Liver (tissue), 9 donors: Measurements from ENCODE around the gene DNAL4. TPM values are rescaled to one million over a fixed set of nuclear protein-coding genes. Genes with fewer than 3 reads are reported as not detected.

Source experiments
- DNase-seq: peaks from one replicate; pipeline ENCODE4 v3.0.0-alpha.2; 2017; ENCODE audit warnings: low spot score
- H3K27ac ChIP-seq, 2 donors: one replicate each; pipeline ENCODE4 v1.7.0; 2013; ENCODE audit warnings: inconsistent platforms in 2 of 2, low read length in 2 of 2, control low read depth in 1 of 2, low read depth in 1 of 2, mild to moderate bottlenecking in 1 of 2
- H3K27me3 ChIP-seq, 4 donors: one replicate each; pipeline versions ENCODE4 v1.6.1 to v1.7.0; 2013; ENCODE audit warnings: low read length in 3 of 4, inconsistent platforms in 1 of 4, mild to moderate bottlenecking in 1 of 4, moderate library complexity in 1 of 4; ENCODE audit not compliant: control insufficient read depth in 4 of 4, insufficient read depth in 4 of 4
- H3K36me3 ChIP-seq, 4 donors: one replicate each; pipeline versions ENCODE4 v1.6.1 to v1.7.0; 2013; ENCODE audit warnings: low read length in 3 of 4, mild to moderate bottlenecking in 3 of 4, low read depth in 1 of 4, moderate library complexity in 1 of 4; ENCODE audit not compliant: control insufficient read depth in 4 of 4, insufficient read depth in 3 of 4
- H3K4me1 ChIP-seq, 4 donors: one replicate each; pipeline versions ENCODE4 v1.6.1 to v1.7.0; 2013; ENCODE audit warnings: low read length in 3 of 4, mild to moderate bottlenecking in 3 of 4, moderate library complexity in 1 of 4; ENCODE audit not compliant: control insufficient read depth in 4 of 4, insufficient read depth in 4 of 4
- H3K4me3 ChIP-seq, 3 donors: one replicate each; pipeline versions ENCODE4 v1.6.1 to v1.7.0; 2013; ENCODE audit warnings: low read length in 3 of 3, control low read depth in 1 of 3, low read depth in 1 of 3, mild to moderate bottlenecking in 1 of 3
- H3K9ac ChIP-seq, 2 donors: one replicate each; pipeline ENCODE4 v1.7.0; 2013; ENCODE audit warnings: low read length in 2 of 2, mild to moderate bottlenecking in 2 of 2, moderate library complexity in 2 of 2, control low read depth in 1 of 2, low read depth in 1 of 2
- H3K9me3 ChIP-seq, 4 donors: one replicate each; pipeline versions ENCODE4 v1.6.1 to v1.7.0; 2013; ENCODE audit warnings: low read length in 3 of 4; ENCODE audit not compliant: control insufficient read depth in 4 of 4
- ATF3 ChIP-seq: IDR thresholded peaks from 2 replicates; pipeline ENCODE4 v1.6.1; 2016; ENCODE audit warnings: antibody characterized with exemption
- CTCF ChIP-seq: fragments of 150-350 bp; IDR thresholded peaks from 2 replicates; pipeline ENCODE4 v1.5.1; 2017; ENCODE audit warnings: improper control_type of control experiment, low read depth, low read length; ENCODE audit not compliant: missing input control
- EGR1 ChIP-seq, 2 donors: IDR thresholded peaks; 2 replicates each; pipeline ENCODE4 v1.6.1; 2016 to 2018; ENCODE audit warnings: antibody characterized with exemption in 2 of 2, low read depth in 2 of 2
- FOXA1 ChIP-seq: IDR thresholded peaks from 2 replicates; pipeline ENCODE4 v1.6.1; 2016; ENCODE audit warnings: antibody characterized with exemption
- FOXA2 ChIP-seq: IDR thresholded peaks from 2 replicates; pipeline ENCODE4 v1.6.1; 2016; ENCODE audit warnings: antibody characterized with exemption
- GABPA ChIP-seq, 2 donors: IDR thresholded peaks in 1 of 2; conservative IDR thresholded peaks in 1 of 2; 2 replicates each; pipeline ENCODE4 v1.6.1; 2016; ENCODE audit warnings: antibody characterized with exemption in 2 of 2, mild to moderate bottlenecking in 1 of 2, moderate library complexity in 1 of 2
- HNF4A ChIP-seq, 2 donors: conservative IDR thresholded peaks; 2 replicates each; pipeline ENCODE4 v1.6.1; 2016; ENCODE audit warnings: antibody characterized with exemption in 2 of 2, mild to moderate bottlenecking in 2 of 2
- HNF4G ChIP-seq: IDR thresholded peaks from 2 replicates; pipeline ENCODE4 v1.6.1; 2016; ENCODE audit warnings: antibody characterized with exemption
- JUND ChIP-seq, 2 donors: IDR thresholded peaks; 2 replicates each; pipeline ENCODE4 v1.6.1; 2016; ENCODE audit warnings: antibody characterized with exemption in 2 of 2
- MAX ChIP-seq: IDR thresholded peaks from 2 replicates; pipeline ENCODE4 v1.6.1; 2016; ENCODE audit warnings: antibody characterized with exemption
- RAD21 ChIP-seq, 2 donors: IDR thresholded peaks; 2 replicates each; pipeline ENCODE4 v1.6.1; 2016; ENCODE audit warnings: antibody characterized with exemption in 2 of 2, mild to moderate bottlenecking in 2 of 2
- RXRA ChIP-seq, 2 donors: IDR thresholded peaks; 2 replicates each; pipeline ENCODE4 v1.6.1; 2017 to 2018; ENCODE audit warnings: antibody characterized with exemption in 2 of 2, mild to moderate bottlenecking in 1 of 2
- SP1 ChIP-seq: IDR thresholded peaks from 2 replicates; pipeline ENCODE4 v1.6.1; 2018; ENCODE audit warnings: antibody characterized with exemption, mild to moderate bottlenecking
- TAF1 ChIP-seq: conservative IDR thresholded peaks from 2 replicates; pipeline ENCODE4 v1.6.1; 2016; ENCODE audit warnings: antibody characterized with exemption, mild to moderate bottlenecking
- YY1 ChIP-seq: IDR thresholded peaks from 2 replicates; pipeline ENCODE4 v1.6.1; 2016; ENCODE audit warnings: antibody characterized with exemption, mild to moderate bottlenecking
- WGBS: extraction: QIAGEN DNeasy Blood & Tissue Kit; methylation state at CpG from one replicate; pipeline ENCODE4 v1.1.7; 2013; 5-methylcytosine and 5-hydroxymethylcytosine counted together
- polyA plus RNA-seq, 2 donors: library from polyadenylated mRNA; stranded (reverse) in 1 of 2; unstranded in 1 of 2; fragments of 200-250 nt in 1 of 2; fragments of >200 nt in 1 of 2; fragmentation: Nextera tagmentation in 1 of 2; extraction: Ambion mirVana in 1 of 2; gene quantifications; one replicate each; pipeline versions ENCODE4 v1.2.1 to v1.2.3, GENCODE V29; 2013 to 2015
- total RNA-seq, 2 donors: library from RNA; depleted of rRNA; stranded (reverse); fragments of >200 nt; gene quantifications; one replicate each; pipeline ENCODE4 v1.2.3, GENCODE V29; 2014
- TF ChIP-seq, protein P1 (sequence below): IDR thresholded peaks from 2 replicates; pipeline ENCODE4 v1.6.1; 2016; ENCODE audit warnings: antibody characterized with exemption
- TF ChIP-seq, protein P2 (sequence below): IDR thresholded peaks from 2 replicates; pipeline ENCODE4 v1.6.1; 2016; ENCODE audit warnings: antibody characterized with exemption, mild to moderate bottlenecking
- donor health status: healthy.
- donor health status: healthy.
- donor health status: healthy.
- donor health status: healthy.
- donor health status: healthy.

Gene DNAL4
- total and polyA plus RNA-seq, 4 donors: 4.0 to 5.6 (median 4.9) TPM

- Histone ChIP-seq H3K9ac (no peak overlapping the region), H3K27ac (no peak overlapping the region), H3K4me3 (no peak overlapping the region), H3K27me3 (no peaks in the 10 kb centered on the region), H3K9me3 (no peaks in the 10 kb centered on the region), H3K36me3 (peaks cover 0 to 11% (median 4%) of the 10 kb centered on the region in 4 donors), H3K4me1 (no peaks in the 10 kb centered on the region)
- 96% methylated on average over 13 of the region's 13 CpGs for WGBS
- DNase-seq: no peak
- TF ChIP-seq CTCF: no peak
- TF ChIP-seq HNF4A (conservative IDR thresholded peaks at IDR 0.05): no peak
- no peak for TF ChIP-seq TAF1
- TF ChIP-seq ATF3: no peak
- TF ChIP-seq JUND (IDR thresholded peaks at IDR 0.05): no peak
- no peak for TF ChIP-seq RAD21 (IDR thresholded peaks at IDR 0.05)
- no peak for TF ChIP-seq MAX
- no peak for TF ChIP-seq RXRA (IDR thresholded peaks at IDR 0.05)
- TF ChIP-seq, protein P1, sequence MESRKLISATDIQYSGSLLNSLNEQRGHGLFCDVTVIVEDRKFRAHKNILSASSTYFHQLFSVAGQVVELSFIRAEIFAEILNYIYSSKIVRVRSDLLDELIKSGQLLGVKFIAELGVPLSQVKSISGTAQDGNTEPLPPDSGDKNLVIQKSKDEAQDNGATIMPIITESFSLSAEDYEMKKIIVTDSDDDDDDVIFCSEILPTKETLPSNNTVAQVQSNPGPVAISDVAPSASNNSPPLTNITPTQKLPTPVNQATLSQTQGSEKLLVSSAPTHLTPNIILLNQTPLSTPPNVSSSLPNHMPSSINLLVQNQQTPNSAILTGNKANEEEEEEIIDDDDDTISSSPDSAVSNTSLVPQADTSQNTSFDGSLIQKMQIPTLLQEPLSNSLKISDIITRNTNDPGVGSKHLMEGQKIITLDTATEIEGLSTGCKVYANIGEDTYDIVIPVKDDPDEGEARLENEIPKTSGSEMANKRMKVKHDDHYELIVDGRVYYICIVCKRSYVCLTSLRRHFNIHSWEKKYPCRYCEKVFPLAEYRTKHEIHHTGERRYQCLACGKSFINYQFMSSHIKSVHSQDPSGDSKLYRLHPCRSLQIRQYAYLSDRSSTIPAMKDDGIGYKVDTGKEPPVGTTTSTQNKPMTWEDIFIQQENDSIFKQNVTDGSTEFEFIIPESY: no peak
- no peak for TF ChIP-seq FOXA1
- TF ChIP-seq FOXA2: no peak
- TF ChIP-seq HNF4G: no peak
- no peak for TF ChIP-seq EGR1 (IDR thresholded peaks at IDR 0.05; ENCODE audit: low read depth in 2 of 2)
These were observed 12.9 kb downstream of the DNAL4 start for GRCh38 chr22:38781033-38781432.

DNA sequence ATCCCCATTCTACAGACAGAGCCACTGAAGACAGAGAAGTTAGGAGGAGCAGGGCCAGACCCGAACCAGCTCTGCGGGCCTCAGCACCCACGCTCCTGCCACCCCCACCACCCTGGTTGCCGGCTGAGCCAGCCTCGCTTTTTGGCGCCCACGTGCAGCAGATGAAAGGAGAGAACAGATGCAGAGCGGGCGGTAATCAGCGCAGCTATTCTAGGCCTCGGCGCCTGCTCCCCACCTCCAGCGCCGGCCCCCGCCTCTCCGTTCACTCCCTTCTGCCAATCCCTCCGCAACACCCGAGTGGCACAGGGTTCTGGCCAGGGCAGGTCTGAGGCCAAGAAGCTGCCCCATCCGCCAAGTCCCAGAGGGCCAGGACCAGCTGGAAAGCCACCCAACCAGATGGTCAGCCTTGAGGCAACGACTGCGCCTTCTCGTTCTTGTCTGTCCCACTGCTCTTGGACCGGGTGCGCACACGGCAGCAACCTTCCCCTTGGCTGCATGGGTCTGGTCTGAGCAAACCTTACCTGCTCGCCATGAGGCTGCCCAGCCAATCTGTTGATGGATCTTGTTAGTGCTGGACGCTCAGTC, 16.8 kb downstream of the DNAL4 start:
- H3K27me3 ChIP-seq: no peaks in the 10 kb centered on the region
- H3K36me3 ChIP-seq: peaks cover 0 to 11% (median 4%) of the 10 kb centered on the region in 4 donors
- no peak overlapping the region for H3K27ac ChIP-seq
- WGBS: 97% methylated on average over 27 of the region's 27 CpGs
- DNase-seq: no peak
- H3K4me3 ChIP-seq: no peak overlapping the region
- H3K4me1 ChIP-seq: no peaks in the 10 kb centered on the region
- H3K9ac ChIP-seq: no peak overlapping the region
- H3K9me3 ChIP-seq: no peaks in the 10 kb centered on the region
- TF ChIP-seq HNF4A (conservative IDR thresholded peaks at IDR 0.05) (no peak), FOXA2 (no peak), TAF1 (no peak), SP1 (no peak), CTCF (no peak), RAD21 (IDR thresholded peaks at IDR 0.05) (no peak), FOXA1 (no peak), YY1 (no peak), JUND (IDR thresholded peaks at IDR 0.05) (no peak), ATF3 (no peak), HNF4G (no peak), GABPA (IDR thresholded peaks at IDR 0.05 in 1 of 2, conservative IDR thresholded peaks at IDR 0.05 in 1 of 2) (no peak), EGR1 (IDR thresholded peaks at IDR 0.05; ENCODE audit: low read depth in 2 of 2) (no peak), MAX (no peak)
- TF ChIP-seq, protein P1: no peak
- TF ChIP-seq, protein P2, sequence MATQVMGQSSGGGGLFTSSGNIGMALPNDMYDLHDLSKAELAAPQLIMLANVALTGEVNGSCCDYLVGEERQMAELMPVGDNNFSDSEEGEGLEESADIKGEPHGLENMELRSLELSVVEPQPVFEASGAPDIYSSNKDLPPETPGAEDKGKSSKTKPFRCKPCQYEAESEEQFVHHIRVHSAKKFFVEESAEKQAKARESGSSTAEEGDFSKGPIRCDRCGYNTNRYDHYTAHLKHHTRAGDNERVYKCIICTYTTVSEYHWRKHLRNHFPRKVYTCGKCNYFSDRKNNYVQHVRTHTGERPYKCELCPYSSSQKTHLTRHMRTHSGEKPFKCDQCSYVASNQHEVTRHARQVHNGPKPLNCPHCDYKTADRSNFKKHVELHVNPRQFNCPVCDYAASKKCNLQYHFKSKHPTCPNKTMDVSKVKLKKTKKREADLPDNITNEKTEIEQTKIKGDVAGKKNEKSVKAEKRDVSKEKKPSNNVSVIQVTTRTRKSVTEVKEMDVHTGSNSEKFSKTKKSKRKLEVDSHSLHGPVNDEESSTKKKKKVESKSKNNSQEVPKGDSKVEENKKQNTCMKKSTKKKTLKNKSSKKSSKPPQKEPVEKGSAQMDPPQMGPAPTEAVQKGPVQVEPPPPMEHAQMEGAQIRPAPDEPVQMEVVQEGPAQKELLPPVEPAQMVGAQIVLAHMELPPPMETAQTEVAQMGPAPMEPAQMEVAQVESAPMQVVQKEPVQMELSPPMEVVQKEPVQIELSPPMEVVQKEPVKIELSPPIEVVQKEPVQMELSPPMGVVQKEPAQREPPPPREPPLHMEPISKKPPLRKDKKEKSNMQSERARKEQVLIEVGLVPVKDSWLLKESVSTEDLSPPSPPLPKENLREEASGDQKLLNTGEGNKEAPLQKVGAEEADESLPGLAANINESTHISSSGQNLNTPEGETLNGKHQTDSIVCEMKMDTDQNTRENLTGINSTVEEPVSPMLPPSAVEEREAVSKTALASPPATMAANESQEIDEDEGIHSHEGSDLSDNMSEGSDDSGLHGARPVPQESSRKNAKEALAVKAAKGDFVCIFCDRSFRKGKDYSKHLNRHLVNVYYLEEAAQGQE: no peak
